Measurements from ENCODE around the gene FBRSL1. TPM values are rescaled to one million over a fixed set of nuclear protein-coding genes. Genes with fewer than 3 reads are reported as not detected.

The FBRSL1 gene
- total and polyA plus RNA-seq, 11 donors, result 23.0 to 88.2 (median 40.0) TPM

DNA sequence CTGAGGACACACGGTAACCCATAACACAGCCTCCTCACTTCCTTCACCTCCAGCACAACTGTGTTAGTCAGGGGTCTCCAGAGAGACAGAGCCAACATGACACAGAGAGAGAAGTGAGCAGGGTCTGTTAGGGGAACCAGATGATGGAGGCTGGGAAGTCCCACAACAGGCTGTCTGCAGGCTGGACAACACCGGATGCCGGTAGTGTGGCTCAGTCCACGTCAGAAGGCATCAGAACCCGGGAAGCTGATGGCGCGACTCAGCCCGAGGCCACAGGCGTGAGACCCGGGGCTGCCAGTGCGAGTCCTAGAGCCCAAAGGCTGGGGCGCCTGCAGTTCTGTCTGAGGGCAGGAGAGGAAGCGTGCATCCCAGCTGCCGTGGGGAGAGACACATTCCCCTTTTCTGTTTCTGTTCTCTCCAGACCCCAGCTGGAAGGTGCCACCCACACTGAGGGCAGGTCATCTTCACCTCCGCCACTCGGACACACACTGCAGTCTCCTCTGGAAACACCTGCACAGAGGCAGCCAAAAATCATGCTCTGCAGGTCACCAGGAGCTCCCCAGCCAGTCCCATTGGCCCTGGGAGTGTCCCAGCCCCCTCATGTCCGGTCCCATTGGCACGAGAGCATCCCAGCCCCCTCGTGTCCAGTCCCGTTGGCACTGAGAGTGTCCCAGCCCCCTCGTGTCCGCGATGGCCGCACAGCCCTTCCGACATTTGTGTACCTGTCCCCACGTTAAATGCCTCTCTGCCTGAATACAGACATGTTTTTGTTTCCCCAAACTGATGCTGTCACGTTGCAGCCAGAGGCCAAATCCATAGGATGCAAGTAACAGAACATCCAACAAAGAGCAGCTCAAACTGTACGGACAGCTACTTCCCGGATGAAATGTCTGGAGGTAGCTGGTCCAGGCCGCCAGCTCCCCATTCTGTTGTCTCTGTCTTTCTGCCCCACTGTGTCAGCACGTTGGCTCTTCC lies 7.9 kb upstream of the FBRSL1 start:
- H3K4me3 ChIP-seq, result no peak overlapping the region
- intact Hi-C loops (cut with DNase I), result no loop called here
- H3K9me3 ChIP-seq, result no peaks in the 10 kb centered on the region
- H3K27me3 ChIP-seq, result peaks cover 0 to 18% (median 5%) of the 10 kb centered on the region in 9 donors
- no peaks in the 10 kb centered on the region for H3K36me3 ChIP-seq
- H3K27ac ChIP-seq, result no peak overlapping the region
- ATAC-seq, result no peak
- H3K4me1 ChIP-seq, result peaks cover 0 to 5% (median 0%) of the 10 kb centered on the region in 12 donors
- TF ChIP-seq, protein P1, sequence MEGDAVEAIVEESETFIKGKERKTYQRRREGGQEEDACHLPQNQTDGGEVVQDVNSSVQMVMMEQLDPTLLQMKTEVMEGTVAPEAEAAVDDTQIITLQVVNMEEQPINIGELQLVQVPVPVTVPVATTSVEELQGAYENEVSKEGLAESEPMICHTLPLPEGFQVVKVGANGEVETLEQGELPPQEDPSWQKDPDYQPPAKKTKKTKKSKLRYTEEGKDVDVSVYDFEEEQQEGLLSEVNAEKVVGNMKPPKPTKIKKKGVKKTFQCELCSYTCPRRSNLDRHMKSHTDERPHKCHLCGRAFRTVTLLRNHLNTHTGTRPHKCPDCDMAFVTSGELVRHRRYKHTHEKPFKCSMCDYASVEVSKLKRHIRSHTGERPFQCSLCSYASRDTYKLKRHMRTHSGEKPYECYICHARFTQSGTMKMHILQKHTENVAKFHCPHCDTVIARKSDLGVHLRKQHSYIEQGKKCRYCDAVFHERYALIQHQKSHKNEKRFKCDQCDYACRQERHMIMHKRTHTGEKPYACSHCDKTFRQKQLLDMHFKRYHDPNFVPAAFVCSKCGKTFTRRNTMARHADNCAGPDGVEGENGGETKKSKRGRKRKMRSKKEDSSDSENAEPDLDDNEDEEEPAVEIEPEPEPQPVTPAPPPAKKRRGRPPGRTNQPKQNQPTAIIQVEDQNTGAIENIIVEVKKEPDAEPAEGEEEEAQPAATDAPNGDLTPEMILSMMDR (IDR thresholded peaks at IDR 0.05), result no peak
- no peak for TF ChIP-seq POLR2A (IDR thresholded peaks at IDR 0.05)
- DNase-seq, result peak in 2 of 5 donors; percentile 21 to 58
- 83 to 94% (median 86%) methylated on average over 30 to 31 of the region's 31 CpGs for WGBS, 4 donors

DNA sequence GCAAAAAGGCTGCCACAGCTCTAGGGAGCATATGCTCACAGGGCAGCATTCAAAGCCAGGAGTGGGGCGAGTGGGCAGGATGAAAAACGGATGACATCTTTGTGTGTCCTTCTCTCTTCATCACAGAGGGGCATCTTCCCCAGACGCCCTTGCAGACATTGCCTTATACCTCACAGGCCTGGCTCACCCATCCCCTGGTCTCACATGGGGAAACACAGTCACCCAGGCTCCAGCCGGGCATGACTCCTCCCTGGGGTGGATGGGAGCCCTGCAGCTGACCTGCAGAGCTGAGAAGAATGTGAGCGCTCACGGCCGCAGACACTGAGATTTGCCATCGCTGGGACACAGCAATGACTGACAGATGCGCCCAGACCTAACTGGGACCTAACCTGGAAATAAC lies 7.2 kb upstream of the FBRSL1 start:
- DNase-seq (peak in 3 of 5 donors; percentile 7 to 47 (median 19)), ATAC-seq (no peak)
- WGBS, 4 donors, result 84 to 89% (median 89%) methylated on average over 5 to 9 of the region's 9 CpGs
- no peaks in the 10 kb centered on the region for H3K36me3 ChIP-seq
- H3K27me3 ChIP-seq, result peaks cover 0 to 18% (median 5%) of the 10 kb centered on the region in 9 donors
- no peak overlapping the region for H3K27ac ChIP-seq
- intact Hi-C loops (cut with DNase I), result no loop called here
- H3K9me3 ChIP-seq, result no peaks in the 10 kb centered on the region
- no peak overlapping the region for H3K4me3 ChIP-seq
- peaks cover 0 to 6% (median 0%) of the 10 kb centered on the region in 12 donors for H3K4me1 ChIP-seq
- TF ChIP-seq, protein P1 (IDR thresholded peaks at IDR 0.05), result no peak
- no peak for TF ChIP-seq POLR2A (IDR thresholded peaks at IDR 0.05)

DNA sequence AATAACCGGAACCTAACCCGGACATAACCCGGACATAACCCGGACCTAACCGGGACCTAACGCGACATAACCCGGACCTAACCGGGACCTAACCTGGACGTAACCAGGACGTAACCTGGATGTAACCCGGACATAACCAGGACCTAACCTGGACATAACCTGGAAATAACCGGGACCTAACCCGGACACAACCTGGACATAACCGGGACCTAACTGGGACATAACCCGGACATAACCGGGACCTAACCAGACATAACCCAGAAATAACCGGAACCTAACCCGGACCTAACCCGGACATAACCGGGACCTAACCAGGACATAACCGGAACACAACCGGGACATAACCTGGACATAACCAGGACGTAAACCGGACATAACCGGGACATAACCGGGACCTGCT lies 6.7 kb upstream of the FBRSL1 start:
- H3K4me1 ChIP-seq, result peaks cover 0 to 10% (median 2%) of the 10 kb centered on the region in 12 donors
- ATAC-seq (no peak), DNase-seq (peak in 1 of 5 donors; percentile 3)
- intact Hi-C loops (cut with DNase I), result no loop called here
- no peaks in the 10 kb centered on the region for H3K36me3 ChIP-seq
- peaks cover 0 to 18% (median 5%) of the 10 kb centered on the region in 9 donors for H3K27me3 ChIP-seq
- TF ChIP-seq, protein P1 (IDR thresholded peaks at IDR 0.05), result no peak
- TF ChIP-seq POLR2A (IDR thresholded peaks at IDR 0.05), result no peak
- no peak overlapping the region for H3K4me3 ChIP-seq
- 94 to 98% (median 97%) methylated on average over 27 of the region's 27 CpGs for WGBS, 4 donors
- no peak overlapping the region for H3K27ac ChIP-seq
- H3K9me3 ChIP-seq, result no peaks in the 10 kb centered on the region

DNA sequence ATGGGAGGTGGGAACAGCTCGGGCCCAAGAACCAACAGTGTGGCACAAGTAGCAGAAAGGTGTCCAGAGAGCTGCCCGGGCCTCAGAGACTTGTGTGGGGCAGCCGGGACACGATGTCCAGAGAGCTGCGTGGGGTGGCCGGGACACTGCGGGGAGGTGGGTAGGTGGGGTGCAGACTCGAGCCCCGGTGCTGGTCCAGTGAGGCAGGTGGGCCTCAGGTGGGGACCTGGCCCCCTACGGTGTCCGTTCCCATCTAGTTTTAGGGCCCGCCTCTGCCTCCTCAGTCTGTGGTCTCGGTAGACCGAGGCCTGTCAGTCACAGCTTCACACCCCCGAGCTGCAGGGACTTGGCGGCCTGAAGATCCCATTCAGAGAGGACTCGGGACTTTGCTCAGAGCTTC lies 6.3 kb upstream of the FBRSL1 start:
- TF ChIP-seq POLR2A (IDR thresholded peaks at IDR 0.05), result no peak
- TF ChIP-seq, protein P1 (IDR thresholded peaks at IDR 0.05), result no peak
- Histone ChIP-seq H3K4me1 (peaks cover 0 to 14% (median 5%) of the 10 kb centered on the region in 12 donors), H3K4me3 (no peak overlapping the region), H3K27me3 (peaks cover 0 to 18% (median 5%) of the 10 kb centered on the region in 9 donors), H3K36me3 (no peaks in the 10 kb centered on the region), H3K27ac (no peak overlapping the region), H3K9me3 (no peaks in the 10 kb centered on the region)
- peak in 2 of 5 donors; percentile 18 to 42 for DNase-seq
- ATAC-seq, result no peak
- intact Hi-C loops (cut with DNase I), result no loop called here
- 83 to 91% (median 86%) methylated on average over 15 to 17 of the region's 17 CpGs for WGBS, 4 donors

Measured in heart left ventricle (tissue), 16 donors.